HUDEP-2 (cell line): Measurements from ENCODE around the gene THPO.
"Not testable (repeated sequence)": the region's sequence is repeated elsewhere in the genome, so short reads cannot be mapped to it uniquely, and the experiment has no call there.

ENCODE experiments used
- DNase-seq, 76 experiments: peaks; one replicate each; lab custom pipeline; 2025; ENCODE audit not compliant: unreplicated experiment in 76 of 76; lab: John Stamatoyannopoulos, UW

The THPO gene

DNA sequence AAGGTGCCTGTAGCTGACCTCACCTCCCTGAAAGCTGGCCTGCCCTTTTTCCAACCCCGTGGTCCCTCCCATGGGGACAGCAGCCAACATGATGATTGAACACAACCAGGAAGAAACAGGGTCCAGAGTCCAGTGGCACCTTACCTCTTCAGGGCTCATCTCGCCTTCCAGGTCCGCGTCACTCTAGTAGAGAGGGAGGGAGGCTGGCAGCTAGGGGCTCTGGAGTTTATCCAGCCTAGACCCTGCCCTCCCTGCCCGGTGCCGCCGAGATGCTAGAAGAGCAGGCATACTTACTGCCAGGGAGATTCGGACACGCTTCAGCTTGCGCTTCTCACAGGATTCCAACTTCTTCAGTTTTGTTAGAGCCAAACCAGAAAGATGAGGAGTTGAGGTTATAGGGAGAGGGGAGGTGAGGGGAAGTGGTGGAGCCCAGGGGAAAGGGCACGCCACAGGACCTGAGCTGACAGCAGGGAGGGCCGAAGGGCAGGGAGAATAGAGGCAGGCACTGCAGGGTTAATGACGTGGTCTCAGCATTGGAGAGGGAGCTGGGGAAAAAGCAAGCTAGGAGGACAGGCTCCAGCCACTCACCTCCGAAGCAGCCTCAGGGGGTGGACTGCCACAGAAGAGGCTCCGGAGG, 25.7 kb downstream of the THPO start:
- DNase-seq: no peak

DNA sequence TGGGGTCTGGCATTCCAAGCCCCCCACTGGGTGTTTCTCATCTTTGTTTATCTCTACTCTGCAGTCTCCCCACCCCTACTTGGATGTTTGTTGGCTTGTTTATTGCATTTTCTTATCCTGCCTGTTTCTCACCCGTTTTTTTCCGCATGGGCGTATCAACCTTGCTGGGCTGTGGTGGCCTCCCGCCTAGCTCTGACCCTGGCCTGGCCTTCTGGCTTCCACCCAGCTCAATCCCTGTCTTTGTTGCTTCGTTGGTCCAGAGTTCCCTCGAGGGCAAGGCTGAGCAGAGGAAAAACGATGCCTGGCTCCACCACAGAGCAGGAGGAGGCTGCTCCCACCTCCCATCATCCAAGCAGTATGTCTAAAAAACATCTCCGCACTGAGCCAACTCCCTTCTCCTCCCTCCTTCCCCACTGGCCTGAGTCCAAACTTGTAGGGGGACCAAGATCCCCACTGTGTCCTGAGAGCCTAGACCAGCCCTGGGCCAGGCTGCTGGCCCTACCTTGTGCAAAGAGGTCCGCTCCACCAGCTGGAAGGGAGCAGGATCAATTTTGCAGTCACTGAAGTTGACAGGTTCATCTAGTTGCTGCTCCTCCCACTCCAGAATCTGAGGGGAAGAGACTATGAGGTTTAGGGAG, 26.4 kb downstream of the THPO start:
- peak in 13 of 76 experiments; percentile 4 to 36 (median 28) for DNase-seq

- no peak for DNase-seq
Measured at GRCh38 chr3:184350618-184351017, 27.4 kb downstream of the THPO start.

GRCh38 chr3:184349563-184350470, 28.2 kb downstream of the THPO start:
- DNase-seq: no peak

DNA sequence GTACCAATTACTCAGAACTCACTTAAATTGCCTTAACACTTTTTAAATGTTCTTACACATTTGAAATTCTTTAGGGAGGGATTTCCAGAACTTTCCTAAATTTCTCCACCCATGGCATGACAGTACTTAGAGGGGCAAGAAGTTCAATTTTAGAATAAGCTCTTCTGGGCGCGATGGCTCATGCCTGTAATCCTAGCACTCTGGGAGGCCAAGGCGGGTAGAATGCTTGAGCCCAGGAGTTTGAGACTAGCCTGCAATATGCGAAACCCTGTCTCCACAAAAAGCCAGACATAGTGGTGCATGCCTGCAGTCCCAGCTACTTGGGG, 30.0 kb downstream of the THPO start:
- DNase-seq: peak in 5 of 76 experiments; percentile 2 to 47 (median 27)

DNA sequence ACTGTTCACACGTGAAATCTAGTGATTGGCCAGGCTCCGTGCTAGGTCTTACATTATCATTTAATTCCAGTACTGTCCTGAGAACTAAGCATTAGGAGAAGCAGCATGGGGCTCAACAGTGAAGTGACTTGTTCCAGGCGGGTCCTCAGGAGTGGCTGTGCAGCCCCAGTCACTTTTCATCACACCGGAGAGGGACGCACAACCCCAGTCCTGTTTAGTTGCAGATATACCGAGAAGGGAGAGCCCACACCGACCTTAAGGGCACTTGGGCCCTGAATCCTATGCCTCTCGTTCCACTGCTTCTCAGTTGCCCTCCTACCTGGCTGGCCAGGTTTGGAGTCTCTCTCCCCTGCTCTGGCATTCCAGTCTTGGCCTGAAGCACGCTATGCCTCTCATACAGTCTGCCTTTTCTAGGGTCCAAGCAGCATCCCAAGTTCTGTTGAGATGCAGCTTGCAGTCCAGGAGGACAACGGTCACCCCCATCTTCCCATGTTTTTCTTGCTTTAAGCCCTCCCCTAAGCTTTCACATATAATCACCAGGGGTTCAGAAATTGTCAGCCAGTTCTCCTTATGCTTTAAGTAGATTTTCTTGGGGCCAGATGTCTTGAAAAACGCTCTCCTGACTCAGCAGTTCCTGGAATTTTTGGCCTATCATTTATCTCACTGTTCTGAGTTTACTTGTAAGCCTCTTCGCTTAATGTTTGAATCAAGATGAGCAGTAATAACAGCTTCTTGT, 30.5 kb downstream of the THPO start:
- peak in 46 of 76 experiments; percentile 9 to 83 (median 43) for DNase-seq

GRCh38 chr3:184346480-184347190, 31.4 kb downstream of the THPO start:
- DNase-seq: peak in 14 of 76 experiments; percentile 6 to 35 (median 14)

DNA sequence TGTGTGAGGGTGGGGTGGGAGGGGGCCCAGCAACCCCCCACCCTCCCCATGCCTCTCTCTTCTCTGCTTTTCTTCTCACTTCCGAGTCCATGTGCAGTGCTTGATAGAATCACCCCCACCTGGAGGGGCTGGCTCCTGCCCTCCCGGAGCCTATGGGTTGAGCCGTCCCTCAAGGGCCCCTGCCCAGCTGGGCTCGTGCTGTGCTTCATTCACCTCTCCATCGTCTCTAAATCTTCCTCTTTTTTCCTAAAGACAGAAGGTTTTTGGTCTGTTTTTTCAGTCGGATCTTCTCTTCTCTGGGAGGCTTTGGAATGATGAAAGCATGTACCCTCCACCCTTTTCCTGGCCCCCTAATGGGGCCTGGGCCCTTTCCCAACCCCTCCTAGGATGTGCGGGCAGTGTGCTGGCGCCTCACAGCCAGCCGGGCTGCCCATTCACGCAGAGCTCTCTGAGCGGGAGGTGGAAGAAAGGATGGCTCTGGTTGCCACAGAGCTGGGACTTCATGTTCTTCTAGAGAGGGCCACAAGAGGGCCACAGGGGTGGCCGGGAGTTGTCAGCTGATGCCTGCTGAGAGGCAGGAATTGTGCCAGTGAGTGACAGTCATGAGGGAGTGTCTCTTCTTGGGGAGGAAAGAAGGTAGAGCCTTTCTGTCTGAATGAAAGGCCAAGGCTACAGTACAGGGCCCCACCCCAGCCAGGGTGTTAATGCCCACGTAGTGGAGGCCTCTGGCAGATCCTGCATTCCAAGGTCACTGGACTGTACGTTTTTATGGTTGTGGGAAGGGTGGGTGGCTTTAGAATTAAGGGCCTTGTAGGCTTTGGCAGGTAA, 32.5 kb downstream of the THPO start:
- DNase-seq: peak in 75 of 76 experiments; percentile 27 to 95 (median 86)

GRCh38 chr3:184344579-184345316, 33.3 kb downstream of the THPO start:
- no peak for DNase-seq

- DNase-seq: no peak
Measured at GRCh38 chr3:184343200-184343876, 34.7 kb downstream of the THPO start.

GRCh38 chr3:184341925-184342324, 36.1 kb downstream of the THPO start:
- DNase-seq: no peak

DNA sequence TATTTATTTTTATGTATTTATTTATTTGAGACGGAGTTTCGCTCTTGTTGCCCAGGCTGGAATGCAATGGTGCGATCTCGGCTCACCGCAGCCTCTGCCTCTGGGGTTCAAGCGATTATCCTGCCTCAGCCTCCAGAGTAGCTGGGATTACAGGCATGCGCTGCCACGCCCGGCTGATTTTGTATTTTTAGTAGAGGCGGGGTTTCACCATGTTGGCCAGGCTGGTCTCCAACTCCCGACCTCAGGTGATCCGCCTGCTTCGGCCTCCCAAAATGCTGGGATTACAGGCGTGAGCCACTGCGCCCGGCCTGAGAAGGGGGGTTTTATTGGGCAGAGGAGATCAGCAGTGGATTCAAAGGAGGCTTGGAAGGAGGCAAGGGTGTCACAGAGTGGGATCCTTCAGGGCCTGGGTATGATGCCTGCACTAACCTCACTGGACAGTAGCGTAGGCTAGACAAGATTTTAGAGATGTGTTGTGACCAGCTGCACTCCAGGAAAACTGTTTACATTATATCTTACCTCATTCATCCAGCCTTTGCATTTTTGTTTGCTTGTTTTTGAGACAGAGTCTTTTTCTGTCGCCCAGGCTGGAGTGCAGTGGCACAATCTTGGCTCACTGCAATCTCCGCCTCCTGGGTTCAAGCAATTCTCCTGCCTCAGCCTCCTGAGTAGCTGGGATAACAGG, 38.4 kb downstream of the THPO start:
- DNase-seq: not testable (repeated sequence)

GRCh38 chr3:184339001-184339400, 39.0 kb downstream of the THPO start:
- DNase-seq: no peak

- DNase-seq: no peak
Measured at GRCh38 chr3:184338511-184338945, 39.5 kb downstream of the THPO start.

DNA sequence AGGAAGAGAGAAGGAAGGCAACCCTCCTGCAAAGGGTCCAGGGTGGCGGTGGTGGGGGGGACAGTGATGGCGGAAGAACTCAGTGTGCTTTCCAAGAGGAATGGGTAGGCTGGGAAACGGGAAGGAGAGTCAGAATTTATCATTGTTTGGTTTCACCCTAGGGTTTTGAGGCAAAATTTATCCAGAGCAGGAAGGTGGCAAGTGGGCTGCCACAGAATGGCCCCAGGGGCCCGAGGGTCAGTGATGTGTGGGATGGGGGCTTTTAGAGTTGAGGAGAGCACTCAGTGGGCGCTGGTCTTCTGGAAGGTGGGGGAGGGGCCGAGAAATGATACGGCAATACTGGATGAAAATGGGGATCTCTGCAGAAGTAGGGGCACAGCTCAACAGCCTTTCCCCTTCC, 40.0 kb downstream of the THPO start:
- DNase-seq: no peak

DNA sequence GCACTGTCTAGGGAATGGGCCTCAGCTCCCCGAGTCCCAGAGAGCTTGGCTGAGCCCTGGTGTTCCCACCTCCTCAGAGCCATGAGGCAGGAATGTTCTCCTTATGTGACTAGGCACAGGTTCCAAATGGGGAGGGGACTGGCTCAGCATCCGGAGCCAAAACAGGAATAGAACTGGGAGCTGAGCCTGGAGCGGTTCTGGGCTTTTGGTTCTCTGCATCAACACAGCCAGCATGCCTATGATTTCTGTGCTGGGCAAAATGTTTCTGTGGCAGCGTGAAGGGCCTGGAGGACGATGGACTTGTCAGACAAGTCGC, 40.6 kb downstream of the THPO start, which contains the start of gene FAM131A:
TSS of gene FAM131A (plus strand) at position 202 of the 316 bp plus-strand sequence. CDS start at position 233, 31 bp downstream.
- DNase-seq: no peak

- peak in 2 of 76 experiments; percentile 11 to 19 for DNase-seq
Measured at GRCh38 chr3:184336547-184337398, 41.2 kb downstream of the THPO start.
